Measurements from ENCODE around the gene METTL26.

DNA sequence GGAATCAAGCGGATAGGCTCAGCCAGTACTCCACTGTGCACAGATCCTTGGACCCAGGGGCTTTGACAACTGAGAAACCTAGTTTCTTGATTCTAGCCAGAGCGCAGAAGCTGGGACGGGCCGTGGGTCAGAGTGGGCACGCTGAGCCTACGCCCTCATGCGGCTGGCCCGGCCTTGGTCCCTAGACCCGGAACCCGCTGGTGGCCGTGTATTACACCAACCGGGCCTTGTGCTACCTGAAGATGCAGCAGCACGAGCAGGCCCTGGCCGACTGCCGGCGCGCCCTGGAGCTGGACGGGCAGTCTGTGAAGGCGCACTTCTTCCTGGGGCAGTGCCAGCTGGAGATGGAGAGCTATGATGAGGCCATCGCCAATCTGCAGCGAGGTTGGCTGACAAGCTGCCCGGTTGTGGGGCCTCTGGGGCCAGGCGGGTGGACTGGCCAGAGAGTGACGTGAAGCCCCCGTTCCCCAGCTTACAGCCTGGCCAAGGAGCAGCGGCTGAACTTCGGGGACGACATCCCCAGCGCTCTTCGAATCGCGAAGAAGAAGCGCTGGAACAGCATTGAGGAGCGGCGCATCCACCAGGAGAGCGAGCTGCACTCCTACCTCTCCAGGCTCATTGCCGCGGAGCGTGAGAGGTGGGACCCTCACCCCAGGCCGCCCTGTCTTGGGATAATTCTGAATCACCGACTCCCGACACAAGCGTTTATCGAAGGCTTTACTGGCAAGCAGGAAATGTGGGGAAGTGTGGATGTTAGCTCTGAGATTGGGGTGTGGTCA lies 45.1 kb upstream of the METTL26 start:
- TF ChIP-seq ZNF232 (CRISPR knock-in tag; IDR thresholded peaks at IDR 0.05) (no peak), CBFB (CRISPR knock-in tag; IDR thresholded peaks at IDR 0.05; ENCODE audit: low read depth) (no peak)
- TF ChIP-seq, protein P1, sequence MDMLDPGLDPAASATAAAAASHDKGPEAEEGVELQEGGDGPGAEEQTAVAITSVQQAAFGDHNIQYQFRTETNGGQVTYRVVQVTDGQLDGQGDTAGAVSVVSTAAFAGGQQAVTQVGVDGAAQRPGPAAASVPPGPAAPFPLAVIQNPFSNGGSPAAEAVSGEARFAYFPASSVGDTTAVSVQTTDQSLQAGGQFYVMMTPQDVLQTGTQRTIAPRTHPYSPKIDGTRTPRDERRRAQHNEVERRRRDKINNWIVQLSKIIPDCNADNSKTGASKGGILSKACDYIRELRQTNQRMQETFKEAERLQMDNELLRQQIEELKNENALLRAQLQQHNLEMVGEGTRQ (CRISPR knock-in tag; IDR thresholded peaks at IDR 0.05): no peak
- TF ChIP-seq, protein P2, sequence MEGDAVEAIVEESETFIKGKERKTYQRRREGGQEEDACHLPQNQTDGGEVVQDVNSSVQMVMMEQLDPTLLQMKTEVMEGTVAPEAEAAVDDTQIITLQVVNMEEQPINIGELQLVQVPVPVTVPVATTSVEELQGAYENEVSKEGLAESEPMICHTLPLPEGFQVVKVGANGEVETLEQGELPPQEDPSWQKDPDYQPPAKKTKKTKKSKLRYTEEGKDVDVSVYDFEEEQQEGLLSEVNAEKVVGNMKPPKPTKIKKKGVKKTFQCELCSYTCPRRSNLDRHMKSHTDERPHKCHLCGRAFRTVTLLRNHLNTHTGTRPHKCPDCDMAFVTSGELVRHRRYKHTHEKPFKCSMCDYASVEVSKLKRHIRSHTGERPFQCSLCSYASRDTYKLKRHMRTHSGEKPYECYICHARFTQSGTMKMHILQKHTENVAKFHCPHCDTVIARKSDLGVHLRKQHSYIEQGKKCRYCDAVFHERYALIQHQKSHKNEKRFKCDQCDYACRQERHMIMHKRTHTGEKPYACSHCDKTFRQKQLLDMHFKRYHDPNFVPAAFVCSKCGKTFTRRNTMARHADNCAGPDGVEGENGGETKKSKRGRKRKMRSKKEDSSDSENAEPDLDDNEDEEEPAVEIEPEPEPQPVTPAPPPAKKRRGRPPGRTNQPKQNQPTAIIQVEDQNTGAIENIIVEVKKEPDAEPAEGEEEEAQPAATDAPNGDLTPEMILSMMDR (IDR thresholded peaks at IDR 0.05): no peak
- TF ChIP-seq, protein P3, sequence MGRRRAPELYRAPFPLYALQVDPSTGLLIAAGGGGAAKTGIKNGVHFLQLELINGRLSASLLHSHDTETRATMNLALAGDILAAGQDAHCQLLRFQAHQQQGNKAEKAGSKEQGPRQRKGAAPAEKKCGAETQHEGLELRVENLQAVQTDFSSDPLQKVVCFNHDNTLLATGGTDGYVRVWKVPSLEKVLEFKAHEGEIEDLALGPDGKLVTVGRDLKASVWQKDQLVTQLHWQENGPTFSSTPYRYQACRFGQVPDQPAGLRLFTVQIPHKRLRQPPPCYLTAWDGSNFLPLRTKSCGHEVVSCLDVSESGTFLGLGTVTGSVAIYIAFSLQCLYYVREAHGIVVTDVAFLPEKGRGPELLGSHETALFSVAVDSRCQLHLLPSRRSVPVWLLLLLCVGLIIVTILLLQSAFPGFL (CRISPR knock-in tag; IDR thresholded peaks at IDR 0.05; ENCODE audit: borderline replicate concordance): no peak

All from WTC11 (cell line).